Measurements from ENCODE around the gene RPS8. TPM values are rescaled to one million over a fixed set of nuclear protein-coding genes. Genes with fewer than 3 reads are reported as not detected.

RPS8 gene
- total and polyA plus RNA-seq, 2 of the 8 experiments (the other 6 are each of a cell fraction or from before 2014, with no cell fraction given), result 2,261 to 2,407 TPM

GRCh38 chr1:44786138-44786840, 10.9 kb downstream of the RPS8 start (continued):
- TF ChIP-seq ATF2 (IDR thresholded peaks at IDR 0.05; ENCODE audit: low read length) (no peak), CBX5 (IDR thresholded peaks at IDR 0.05; ENCODE audit: low read depth, low read length) (no peak), KDM1A (IDR thresholded peaks at IDR 0.05; ENCODE audit: borderline replicate concordance, low read length) (peak; percentile 24; the same call in 1 of the 2 replicates), SP1 (IDR thresholded peaks at IDR 0.05; ENCODE audit: low read depth, low read length) (no peak), GABPA (IDR thresholded peaks at IDR 0.05; ENCODE audit: borderline replicate concordance, insufficient read depth, low read length) (0 out of 2 replicates have a peak, but pooled peaks have one; percentile 52), CHD2 (IDR thresholded peaks at IDR 0.05; ENCODE audit: low read length) (no peak), EP300 (IDR thresholded peaks at IDR 0.05; ENCODE audit: borderline replicate concordance in 1 of 2, low read depth in 2 of 2, low read length in 2 of 2) (peak in 1 of 2 experiments; percentile 98; a peak in 1 of 3 replicates), JUND (IDR thresholded peaks at IDR 0.05; ENCODE audit: low read length) (peak; percentile 70), RAD21 (IDR thresholded peaks at IDR 0.05 in 1 of 2, conservative IDR thresholded peaks at IDR 0.05 in 1 of 2; ENCODE audit: low read depth in 2 of 2, low read length in 2 of 2) (peak; percentile 83 to 84), MAX (IDR thresholded peaks at IDR 0.05) (peak; percentile 95), SUZ12 (IDR thresholded peaks at IDR 0.05; ENCODE audit: low read length) (no peak), KDM4A (IDR thresholded peaks at IDR 0.05; ENCODE audit: low read depth, low read length, severe bottlenecking) (peak; percentile 83), CREB1 (IDR thresholded peaks at IDR 0.05) (peak; percentile 35), TCF12 (IDR thresholded peaks at IDR 0.05; ENCODE audit: low read depth, low read length) (peak; percentile 32; the same call in 1 of the 2 replicates), E2F6 (IDR thresholded peaks at IDR 0.05) (peak; percentile 87), SIN3A (conservative IDR thresholded peaks at IDR 0.05 in 1 of 2, IDR thresholded peaks at IDR 0.05 in 1 of 2; ENCODE audit: low read depth in 1 of 2, low read length in 2 of 2) (peak in 1 of 2 experiments; percentile 60; a peak in 1 of 4 replicates), NRF1 (IDR thresholded peaks at IDR 0.05; ENCODE audit: low read depth, low read length) (no peak), SIX5 (IDR thresholded peaks at IDR 0.05; ENCODE audit: low read depth, low read length) (no peak), PHF8 (conservative IDR thresholded peaks at IDR 0.05; ENCODE audit: low read depth, low read length) (peak; percentile 60; the same call in 1 of the 2 replicates), TEAD4 (IDR thresholded peaks at IDR 0.05; ENCODE audit: low read depth, low read length) (0 out of 2 replicates have a peak, but pooled peaks have one; percentile 16), EZH2 (IDR thresholded peaks at IDR 0.05; ENCODE audit: low read depth, low read length, severe bottlenecking) (no peak)
